IMR-90 (cell line): Measurements from ENCODE around the gene WDR5.

ENCODE experiments used
- BHLHE40 ChIP-seq: fragments of 150-350 bp; IDR thresholded peaks from 2 replicates; pipeline ENCODE4 v1.6.1; 2016; ENCODE audit warnings: mild to moderate bottlenecking, low read depth, low read length
- CEBPB ChIP-seq: IDR thresholded peaks from 2 replicates; pipeline ENCODE4 v1.6.1; 2012; ENCODE audit warnings: low read depth, low read length, improper control_type of control experiment
- CHD1 ChIP-seq: IDR thresholded peaks from 2 replicates; pipeline ENCODE4 v1.6.1; 2012; ENCODE audit warnings: low read depth, low read length, improper control_type of control experiment
- ELK1 ChIP-seq: fragments of 150-350 bp; IDR thresholded peaks from 2 replicates; pipeline ENCODE4 v1.6.1; 2016; ENCODE audit warnings: low read depth, mild to moderate bottlenecking, low read length, moderate library complexity, borderline replicate concordance
- FOS ChIP-seq: fragments of 150-350 bp; IDR thresholded peaks from 2 replicates; pipeline ENCODE4 v1.6.1; 2016; ENCODE audit warnings: low read depth, low read length
- MAFK ChIP-seq: IDR thresholded peaks from 2 replicates; pipeline ENCODE4 v1.6.1; 2012; ENCODE audit warnings: low read depth, low read length, improper control_type of control experiment
- POLR2A ChIP-seq: IDR thresholded peaks from 2 replicates; pipeline ENCODE4 v1.6.1; 2012; ENCODE audit warnings: mild to moderate bottlenecking, low read depth, low read length
- RAD21 ChIP-seq: IDR thresholded peaks from 2 replicates; pipeline ENCODE4 v1.6.1; 2012; ENCODE audit warnings: low read length, improper control_type of control experiment
- SMC3 ChIP-seq: fragments of 150-350 bp; IDR thresholded peaks from 2 replicates; pipeline ENCODE4 v1.6.1; 2016; ENCODE audit warnings: low read depth, mild to moderate bottlenecking, antibody characterized with exemption, low read length, moderate library complexity
- TF ChIP-seq, protein P1 (sequence below): conservative IDR thresholded peaks from 2 replicates; pipeline ENCODE4 v1.5.1; 2012; ENCODE audit warnings: mild to moderate bottlenecking, low read depth, low read length, improper control_type of control experiment

GRCh38 chr9:134144801-134145200 lies 8.9 kb downstream of the WDR5 start:
- no peak for TF ChIP-seq POLR2A
- TF ChIP-seq, protein P1, sequence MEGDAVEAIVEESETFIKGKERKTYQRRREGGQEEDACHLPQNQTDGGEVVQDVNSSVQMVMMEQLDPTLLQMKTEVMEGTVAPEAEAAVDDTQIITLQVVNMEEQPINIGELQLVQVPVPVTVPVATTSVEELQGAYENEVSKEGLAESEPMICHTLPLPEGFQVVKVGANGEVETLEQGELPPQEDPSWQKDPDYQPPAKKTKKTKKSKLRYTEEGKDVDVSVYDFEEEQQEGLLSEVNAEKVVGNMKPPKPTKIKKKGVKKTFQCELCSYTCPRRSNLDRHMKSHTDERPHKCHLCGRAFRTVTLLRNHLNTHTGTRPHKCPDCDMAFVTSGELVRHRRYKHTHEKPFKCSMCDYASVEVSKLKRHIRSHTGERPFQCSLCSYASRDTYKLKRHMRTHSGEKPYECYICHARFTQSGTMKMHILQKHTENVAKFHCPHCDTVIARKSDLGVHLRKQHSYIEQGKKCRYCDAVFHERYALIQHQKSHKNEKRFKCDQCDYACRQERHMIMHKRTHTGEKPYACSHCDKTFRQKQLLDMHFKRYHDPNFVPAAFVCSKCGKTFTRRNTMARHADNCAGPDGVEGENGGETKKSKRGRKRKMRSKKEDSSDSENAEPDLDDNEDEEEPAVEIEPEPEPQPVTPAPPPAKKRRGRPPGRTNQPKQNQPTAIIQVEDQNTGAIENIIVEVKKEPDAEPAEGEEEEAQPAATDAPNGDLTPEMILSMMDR = no peak
- TF ChIP-seq CEBPB = no peak
- no peak for TF ChIP-seq CHD1
- TF ChIP-seq MAFK = no peak
- no peak for TF ChIP-seq SMC3
- no peak for TF ChIP-seq ELK1
- TF ChIP-seq RAD21 = no peak
- TF ChIP-seq BHLHE40 = no peak
- TF ChIP-seq FOS = no peak
